Prostate gland (tissue), 2 donors: ENCODE results near the gene ESYT2. TPM values are rescaled to one million over a fixed set of nuclear protein-coding genes. Genes with fewer than 3 reads are reported as not detected.

Experiments used
- DNase-seq: peaks from one replicate; pipeline ENCODE4 v3.0.0-alpha.2; 2019; ENCODE audit warnings: low spot score
- H3K27ac ChIP-seq, 2 donors: fragments of 200-600 bp; sonication (generic); 2 replicates each; pipeline ENCODE4 v1.5.1; 2017 to 2019
- H3K27me3 ChIP-seq: fragments of 200-600 bp; sonication (generic); replicated peaks from 2 replicates; pipeline ENCODE4 v1.5.1; 2019; ENCODE audit not compliant: insufficient read depth
- H3K36me3 ChIP-seq, 2 donors: fragments of 200-600 bp; sonication (generic); 1 replicate in 1 of 2; 2 replicates in 1 of 2; pipeline versions ENCODE4 v1.5.1 to v1.8.1; 2017 to 2019
- H3K4me1 ChIP-seq: fragments of 200-600 bp; sonication (generic); replicated peaks from 2 replicates; pipeline ENCODE4 v1.5.1; 2019
- H3K4me3 ChIP-seq, 2 donors: fragments of 200-600 bp; sonication (generic); 2 replicates each; pipeline ENCODE4 v1.5.1; 2017 to 2019
- H3K9me3 ChIP-seq: fragments of 200-600 bp; sonication (generic); 2 replicates; pipeline ENCODE4 v1.5.1; 2017
- POLR2A ChIP-seq: fragments of 450-650 bp; IDR thresholded peaks from one replicate; pipeline ENCODE4 v1.6.1; 2016; ENCODE audit warnings: antibody characterized with exemption, mild to moderate bottlenecking
- POLR2AphosphoS5 ChIP-seq: sonication (generic); formaldehyde crosslinking; IDR thresholded peaks from one replicate; pipeline ENCODE4 v1.6.1; 2017; ENCODE audit warnings: antibody characterized with exemption
- WGBS: methylation state at CpG from one replicate; pipeline ENCODE4 v1.1.5; 2018; 5-methylcytosine and 5-hydroxymethylcytosine counted together
- intact Hi-C: fragments of 100-400 bp; cut with DNase I; formaldehyde crosslinking; loops from one replicate; pipeline ENCODE4 v1.14.2; 2022
- total RNA-seq, 2 donors: library from RNA; depleted of rRNA; stranded (reverse); fragments of >200 nt; gene quantifications; one replicate each; pipeline ENCODE4 v1.1.0, GENCODE V29; 2016
- TF ChIP-seq, protein P1 (sequence below), 4 experiments: fragments of 200-600 bp in 2 of 4; fragments of 450-650 bp in 2 of 4; sonication (generic) in 2 of 4; IDR thresholded peaks; 1 replicate in 3 of 4; 2 replicates in 1 of 4; pipeline ENCODE4 v1.5.1; 2016 to 2019; ENCODE audit warnings: antibody characterized with exemption in 4 of 4, mild to moderate bottlenecking in 2 of 4, moderate library complexity in 2 of 4

ESYT2 gene
- total RNA-seq, 2 donors from 2014 or later: 60.8 to 75.1 TPM

DNA sequence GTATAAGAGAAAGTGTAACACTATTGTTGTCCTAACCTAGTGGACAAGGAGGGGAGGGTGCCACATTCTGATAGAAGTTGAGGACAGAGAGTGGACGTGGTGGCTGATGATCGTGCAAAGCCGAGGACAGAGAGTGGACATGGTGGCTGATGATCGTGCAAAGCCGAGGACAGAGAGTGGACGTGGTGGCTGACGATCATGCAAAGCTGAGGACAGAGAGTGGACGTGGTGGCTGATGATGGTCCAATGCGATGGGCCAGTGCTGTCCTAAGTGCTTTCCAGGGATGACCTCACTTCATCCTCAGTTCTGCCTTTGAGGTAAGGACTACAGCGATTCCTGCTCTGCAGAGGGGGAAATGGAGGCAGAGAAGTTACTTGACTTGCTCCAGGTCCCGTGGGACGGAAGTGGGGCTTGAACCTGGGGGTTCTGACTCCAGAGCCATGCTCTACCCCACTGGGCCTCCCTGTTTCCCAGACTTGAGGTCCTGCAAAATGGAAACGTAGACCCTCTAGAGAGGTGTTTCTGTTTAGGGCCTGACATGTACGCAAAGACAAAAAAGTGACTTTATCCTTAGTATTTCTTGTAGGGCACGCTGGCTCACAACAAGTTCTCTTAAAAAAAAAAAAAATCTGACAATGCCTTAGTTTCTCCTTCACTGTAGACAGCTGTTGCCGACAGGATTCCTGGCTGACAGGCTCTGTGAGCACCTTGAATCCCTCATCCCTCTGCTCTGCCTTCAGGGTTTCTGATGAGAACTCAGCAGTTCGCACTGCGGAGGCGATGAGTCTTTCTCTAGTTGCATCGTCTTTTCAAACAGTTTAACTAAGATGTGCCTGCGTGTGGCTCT is 104.4 kb downstream of the ESYT2 start:
- Histone ChIP-seq H3K27ac (no peak overlapping the region), H3K9me3 (no peaks in the 10 kb centered on the region), H3K27me3 (no peaks in the 10 kb centered on the region), H3K4me3 (no peak overlapping the region), H3K36me3 (no peaks in the 10 kb centered on the region), H3K4me1 (no peaks in the 10 kb centered on the region)
- TF ChIP-seq, protein P1, sequence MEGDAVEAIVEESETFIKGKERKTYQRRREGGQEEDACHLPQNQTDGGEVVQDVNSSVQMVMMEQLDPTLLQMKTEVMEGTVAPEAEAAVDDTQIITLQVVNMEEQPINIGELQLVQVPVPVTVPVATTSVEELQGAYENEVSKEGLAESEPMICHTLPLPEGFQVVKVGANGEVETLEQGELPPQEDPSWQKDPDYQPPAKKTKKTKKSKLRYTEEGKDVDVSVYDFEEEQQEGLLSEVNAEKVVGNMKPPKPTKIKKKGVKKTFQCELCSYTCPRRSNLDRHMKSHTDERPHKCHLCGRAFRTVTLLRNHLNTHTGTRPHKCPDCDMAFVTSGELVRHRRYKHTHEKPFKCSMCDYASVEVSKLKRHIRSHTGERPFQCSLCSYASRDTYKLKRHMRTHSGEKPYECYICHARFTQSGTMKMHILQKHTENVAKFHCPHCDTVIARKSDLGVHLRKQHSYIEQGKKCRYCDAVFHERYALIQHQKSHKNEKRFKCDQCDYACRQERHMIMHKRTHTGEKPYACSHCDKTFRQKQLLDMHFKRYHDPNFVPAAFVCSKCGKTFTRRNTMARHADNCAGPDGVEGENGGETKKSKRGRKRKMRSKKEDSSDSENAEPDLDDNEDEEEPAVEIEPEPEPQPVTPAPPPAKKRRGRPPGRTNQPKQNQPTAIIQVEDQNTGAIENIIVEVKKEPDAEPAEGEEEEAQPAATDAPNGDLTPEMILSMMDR (IDR thresholded peaks at IDR 0.05): no peak
- TF ChIP-seq POLR2A: no peak
- no peak for TF ChIP-seq POLR2AphosphoS5
- 85% methylated on average over 21 of the region's 21 CpGs for WGBS
- DNase-seq: no peak
- intact Hi-C loops: no loop called here

DNA sequence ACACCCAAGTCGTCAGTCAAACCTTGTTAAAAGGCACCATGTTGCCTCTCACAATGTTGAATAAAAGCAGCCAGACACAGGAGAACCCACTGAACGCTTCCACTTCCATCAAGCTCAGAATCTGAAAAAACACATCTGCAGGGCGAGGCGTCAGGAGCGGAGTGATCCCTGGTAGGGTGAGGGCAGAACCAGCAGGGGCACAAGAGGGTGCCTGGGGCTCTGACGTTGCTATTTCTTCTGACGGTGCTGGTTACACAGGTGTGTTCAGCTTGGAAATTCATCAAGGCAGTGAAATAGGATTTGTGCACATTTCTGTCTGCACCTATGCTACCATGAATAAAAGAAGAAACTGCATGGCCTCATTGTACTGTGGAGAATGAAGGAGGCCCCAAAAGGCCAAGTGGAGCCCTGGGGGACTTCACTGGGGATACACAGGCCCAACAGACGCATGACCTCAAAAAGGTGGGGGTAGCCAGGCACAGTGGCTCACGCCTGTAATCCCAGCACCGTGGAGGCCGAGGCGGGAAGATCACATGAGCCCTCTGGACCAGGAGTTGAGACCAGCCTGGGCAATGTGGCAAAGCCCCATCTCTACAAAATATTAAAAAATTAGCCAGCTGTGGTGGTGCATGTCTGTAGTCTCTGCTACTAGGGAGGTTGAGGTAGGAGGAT is 105.5 kb downstream of the ESYT2 start:
- TF ChIP-seq POLR2AphosphoS5 (no peak), POLR2A (no peak)
- TF ChIP-seq, protein P1 (IDR thresholded peaks at IDR 0.05): no peak
- no peak overlapping the region for H3K27ac ChIP-seq
- H3K36me3 ChIP-seq: no peaks in the 10 kb centered on the region
- intact Hi-C loops: no loop called here
- H3K4me1 ChIP-seq: no peaks in the 10 kb centered on the region
- H3K27me3 ChIP-seq: no peaks in the 10 kb centered on the region
- no peak overlapping the region for H3K4me3 ChIP-seq
- no peak for DNase-seq
- H3K9me3 ChIP-seq: no peaks in the 10 kb centered on the region
- WGBS: 78% methylated on average over 12 of the region's 12 CpGs

DNA sequence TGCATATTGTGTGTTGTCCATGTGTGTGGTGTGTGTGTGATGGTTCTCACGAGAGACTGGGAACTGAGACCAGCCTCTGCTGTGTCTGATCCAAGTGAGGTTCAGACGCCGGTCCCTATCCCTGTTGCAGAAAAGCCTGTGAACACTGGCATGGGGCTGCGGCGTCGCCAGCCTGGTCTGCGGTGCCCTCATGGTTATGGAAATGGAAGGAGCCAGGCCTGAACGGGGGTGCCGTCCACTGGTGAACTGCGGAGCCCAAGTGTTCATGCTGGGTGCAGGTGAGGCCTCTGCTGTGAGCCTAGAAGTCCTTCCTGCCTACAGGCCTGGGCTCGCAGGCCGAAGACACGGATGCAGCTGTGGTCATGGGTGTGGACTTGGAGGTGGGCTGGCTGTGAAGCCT is 106.0 kb downstream of the ESYT2 start:
- Histone ChIP-seq H3K27me3 (no peaks in the 10 kb centered on the region), H3K4me1 (no peaks in the 10 kb centered on the region), H3K36me3 (no peaks in the 10 kb centered on the region), H3K4me3 (no peak overlapping the region), H3K9me3 (no peaks in the 10 kb centered on the region), H3K27ac (no peak overlapping the region)
- TF ChIP-seq, protein P1 (IDR thresholded peaks at IDR 0.05): no peak
- no peak for TF ChIP-seq POLR2AphosphoS5
- TF ChIP-seq POLR2A: no peak
- 83% methylated on average over 13 of the region's 13 CpGs for WGBS
- intact Hi-C loops: no loop called here
- DNase-seq: no peak

DNA sequence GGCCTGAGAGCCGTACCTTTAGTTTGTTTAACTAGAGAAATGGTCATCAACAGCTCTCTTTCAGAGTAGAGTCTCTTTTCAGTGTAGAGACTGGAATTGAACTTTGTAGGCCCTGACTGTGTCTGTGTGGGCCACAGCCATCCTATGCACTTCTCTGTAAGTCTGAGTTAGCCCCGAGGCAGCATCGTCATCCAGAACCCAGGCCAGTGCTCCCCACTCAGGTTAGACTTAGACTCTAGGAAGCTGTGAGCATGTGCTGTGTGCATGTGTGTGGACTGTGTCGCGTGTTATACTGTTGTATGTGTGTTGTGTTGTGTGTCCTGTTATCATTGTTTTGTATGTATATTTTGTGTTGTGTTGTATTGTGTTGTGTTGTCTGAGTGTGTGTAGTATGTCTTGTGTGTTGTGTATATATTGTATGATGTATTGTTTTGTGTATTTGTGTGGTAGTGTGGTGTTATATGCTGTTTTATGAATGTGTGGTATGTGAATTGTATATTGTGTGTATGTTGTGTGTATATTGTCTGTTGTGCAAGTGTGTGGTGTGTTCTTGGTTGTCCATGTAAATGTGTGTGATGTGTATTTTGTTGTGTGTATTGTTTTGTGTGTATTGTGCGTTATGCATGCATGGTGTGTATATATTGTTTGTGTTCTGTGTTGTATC is 106.6 kb downstream of the ESYT2 start:
- 92% methylated on average over 6 of the region's 6 CpGs for WGBS
- TF ChIP-seq POLR2AphosphoS5 (no peak), POLR2A (no peak)
- TF ChIP-seq, protein P1 (IDR thresholded peaks at IDR 0.05): no peak
- Histone ChIP-seq H3K4me3 (no peak overlapping the region), H3K27me3 (no peaks in the 10 kb centered on the region), H3K4me1 (no peaks in the 10 kb centered on the region), H3K36me3 (no peaks in the 10 kb centered on the region), H3K27ac (no peak overlapping the region), H3K9me3 (no peaks in the 10 kb centered on the region)
- DNase-seq: no peak
- intact Hi-C loops: no loop called here
